ENCODE measurements around the gene DACH1.

The DACH1 gene

GRCh38 chr13:71603255-71603654, 263.7 kb downstream of the DACH1 start:
- ATAC-seq, result no peak
- TF ChIP-seq ESRRG (CRISPR knock-in tag; IDR thresholded peaks at IDR 0.05) (no peak), ZFP30 (CRISPR knock-in tag; IDR thresholded peaks at IDR 0.05) (no peak), ZNF70 (CRISPR knock-in tag; IDR thresholded peaks at IDR 0.05) (no peak), BACH2 (CRISPR knock-in tag; IDR thresholded peaks at IDR 0.05; ENCODE audit: borderline replicate concordance) (no peak), PATZ1 (CRISPR knock-in tag; IDR thresholded peaks at IDR 0.05; ENCODE audit: borderline replicate concordance) (no peak), CSDC2 (CRISPR knock-in tag; IDR thresholded peaks at IDR 0.05) (no peak), CSRNP3 (CRISPR knock-in tag; IDR thresholded peaks at IDR 0.05) (no peak), PPARA (CRISPR knock-in tag; IDR thresholded peaks at IDR 0.05; ENCODE audit: borderline replicate concordance) (no peak), POU6F1 (CRISPR knock-in tag; IDR thresholded peaks at IDR 0.05; ENCODE audit: borderline replicate concordance, low read depth) (no peak), OSR1 (CRISPR knock-in tag; IDR thresholded peaks at IDR 0.05) (no peak), SNAI2 (CRISPR knock-in tag; IDR thresholded peaks at IDR 0.05) (no peak), ZC3H10 (CRISPR knock-in tag; IDR thresholded peaks at IDR 0.05) (no peak), ZNF565 (CRISPR knock-in tag; conservative IDR thresholded peaks at IDR 0.05; ENCODE audit: low read depth) (no peak), TOX (CRISPR knock-in tag; IDR thresholded peaks at IDR 0.05; ENCODE audit: borderline replicate concordance) (no peak), TSHZ2 (CRISPR knock-in tag; IDR thresholded peaks at IDR 0.05) (no peak), GLIS3 (CRISPR knock-in tag; IDR thresholded peaks at IDR 0.05) (no peak), ARNTL (CRISPR knock-in tag; IDR thresholded peaks at IDR 0.05; ENCODE audit: borderline replicate concordance, low read depth) (no peak)

- TF ChIP-seq ZFP30 (CRISPR knock-in tag; IDR thresholded peaks at IDR 0.05) (no peak), TSHZ2 (CRISPR knock-in tag; IDR thresholded peaks at IDR 0.05) (peak; percentile 31; the same call in 1 of the 2 replicates), TCF4 (CRISPR knock-in tag; IDR thresholded peaks at IDR 0.05; ENCODE audit: borderline replicate concordance) (peak; percentile 75), GLIS3 (CRISPR knock-in tag; IDR thresholded peaks at IDR 0.05) (no peak)
- no peak for ATAC-seq
These were observed 264.7 kb downstream of the DACH1 start for GRCh38 chr13:71602344-71602743.

GRCh38 chr13:71597150-71597549, 269.9 kb downstream of the DACH1 start:
- ATAC-seq, result no peak
- TF ChIP-seq CSDC2 (CRISPR knock-in tag; IDR thresholded peaks at IDR 0.05), result no peak
- TF ChIP-seq ESRRG (CRISPR knock-in tag; IDR thresholded peaks at IDR 0.05), result no peak
- no peak for TF ChIP-seq BACH2 (CRISPR knock-in tag; IDR thresholded peaks at IDR 0.05; ENCODE audit: borderline replicate concordance)
- no peak for TF ChIP-seq ZNF70 (CRISPR knock-in tag; IDR thresholded peaks at IDR 0.05)
- TF ChIP-seq PATZ1 (CRISPR knock-in tag; IDR thresholded peaks at IDR 0.05; ENCODE audit: borderline replicate concordance), result no peak
- no peak for TF ChIP-seq ISL1 (CRISPR knock-in tag; IDR thresholded peaks at IDR 0.05)
- TF ChIP-seq ZNF565 (CRISPR knock-in tag; conservative IDR thresholded peaks at IDR 0.05; ENCODE audit: low read depth), result no peak
- TF ChIP-seq TSHZ2 (CRISPR knock-in tag; IDR thresholded peaks at IDR 0.05), result no peak

Data from SK-N-SH treated with all-trans-retinoic acid at 6 μM for 48 hours (cell line).